ENCODE measurements around the gene ZNF385C.

GRCh38 chr17:42059815-42060214 is 38.5 kb downstream of the ZNF385C start:
- TF ChIP-seq CTCF (conservative IDR thresholded peaks at IDR 0.05) (no peak), ZFX (IDR thresholded peaks at IDR 0.05) (no peak)
